ENCODE results near the gene ANKHD1. TPM values are rescaled to one million over a fixed set of nuclear protein-coding genes. Genes with fewer than 3 reads are reported as not detected.
A peak's percentile ranks its signal among the peaks of the same experiment; 100 is the strongest.
"Not testable (repeated sequence)": the region's sequence is repeated elsewhere in the genome, so short reads cannot be mapped to it uniquely, and the experiment has no call there.

Gene ANKHD1
- total and polyA plus RNA-seq, 12 donors = 58.2 to 141 (median 99.2) TPM

DNA sequence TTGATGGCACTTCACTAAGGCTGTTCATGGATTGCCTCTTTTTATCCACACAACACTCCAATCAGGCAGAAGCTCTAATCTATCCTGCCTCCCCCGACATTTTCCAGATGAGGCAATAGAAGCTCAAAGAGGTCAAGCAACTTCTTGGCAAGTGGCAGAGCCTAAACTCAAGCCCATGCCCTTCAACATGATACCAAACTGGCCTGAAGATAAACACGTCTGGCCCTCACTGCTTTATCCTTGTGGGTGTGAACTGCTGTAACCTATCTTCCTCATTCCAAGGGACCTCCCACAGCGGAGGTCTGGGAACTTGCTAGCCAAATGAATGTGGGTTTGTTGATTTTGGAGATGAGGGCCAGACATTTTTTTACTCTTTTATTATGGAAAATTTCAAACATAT, 172.5 kb downstream of the ANKHD1 start:
- Histone ChIP-seq H3K27ac (peak overlapping the region; percentile 45 to 80 (median 58)), H3K36me3 (replicated peaks in 1 of 2) (no peaks in the 10 kb centered on the region), H3K4me1 (replicated peaks in 1 of 2) (peaks cover 5 to 44% of the 10 kb centered on the region in 2 donors), H3K4me3 (no peak overlapping the region), H3K9me3 (replicated peaks in 1 of 3) (no peaks in the 10 kb centered on the region), H3K27me3 (no peaks in the 10 kb centered on the region)
- peak; percentile 37 to 93 (median 74) for DNase-seq
- 16 to 30% (median 19%) methylated on average over 3 of the region's 3 CpGs for WGBS, 4 donors
- TF ChIP-seq CTCF (IDR thresholded peaks at IDR 0.05) (no peak), POLR2A (IDR thresholded peaks at IDR 0.05) (no peak)
- intact Hi-C loops (cut with DNase I) = loop anchor here in 1 of 2 donors (5.0 kb wide), 1 partner anchor 68 kb away; no protein-coding TSS in a partner anchor

- TF ChIP-seq CTCF (IDR thresholded peaks at IDR 0.05) (peak; percentile 40 to 77 (median 67)), POLR2A (IDR thresholded peaks at IDR 0.05) (no peak)
- WGBS, 4 donors = 77 to 80% (median 79%) methylated on average over 8 of the region's 8 CpGs
- Histone ChIP-seq H3K9me3 (replicated peaks in 1 of 3) (no peaks in the 10 kb centered on the region), H3K27ac (peak overlapping the region in 1 of 5 donors; percentile 80), H3K4me1 (replicated peaks in 1 of 2) (peaks cover 5 to 34% of the 10 kb centered on the region in 2 donors), H3K36me3 (replicated peaks in 1 of 2) (no peaks in the 10 kb centered on the region), H3K4me3 (no peak overlapping the region), H3K27me3 (no peaks in the 10 kb centered on the region)
- DNase-seq = peak; percentile 67 to 87 (median 79)
- intact Hi-C loops (cut with DNase I) = loop anchor here in 1 of 2 donors (5.0 kb wide), 1 partner anchor 57 kb away; the partner anchor contains the start of gene CD14
These were observed 173.7 kb downstream of the ANKHD1 start for GRCh38 chr5:140575309-140575708.

DNA sequence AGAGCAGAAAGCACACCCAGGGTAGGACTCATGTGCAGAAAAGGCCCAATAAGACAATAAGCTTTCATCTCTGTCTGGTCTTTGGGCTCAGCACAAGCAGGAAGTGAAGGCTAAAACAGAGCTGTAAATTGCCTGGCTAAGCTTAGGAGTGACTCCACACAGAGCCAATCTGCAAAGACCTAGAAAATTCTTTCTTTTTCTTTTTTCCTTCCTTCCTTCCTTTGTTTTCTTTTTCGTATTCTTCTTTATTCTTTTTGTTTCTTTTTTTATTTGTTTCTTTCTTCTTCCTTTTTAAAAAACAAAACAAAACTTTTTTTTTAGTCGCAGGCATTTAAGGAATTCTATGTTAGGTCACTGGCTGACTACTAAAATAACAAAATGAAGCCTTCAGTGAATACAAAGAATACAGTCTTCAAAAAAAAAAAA, 175.2 kb downstream of the ANKHD1 start:
- 55 to 66% (median 58%) methylated on average over 2 of the region's 2 CpGs for WGBS, 4 donors
- Histone ChIP-seq H3K9me3 (replicated peaks in 1 of 3) (no peaks in the 10 kb centered on the region), H3K27ac (peak overlapping the region in 4 of 5 donors; percentile 27 to 60 (median 38)), H3K27me3 (no peaks in the 10 kb centered on the region), H3K4me1 (replicated peaks in 1 of 2) (peaks cover 5 to 30% of the 10 kb centered on the region in 2 donors), H3K36me3 (replicated peaks in 1 of 2) (no peaks in the 10 kb centered on the region), H3K4me3 (no peak overlapping the region)
- peak in 2 of 7 donors; percentile 13 to 33 for DNase-seq
- TF ChIP-seq CTCF (IDR thresholded peaks at IDR 0.05) (no peak), POLR2A (IDR thresholded peaks at IDR 0.05) (no peak)
- intact Hi-C loops (cut with DNase I) = loop anchor here in 1 of 2 donors (5.0 kb wide), 1 partner anchor 56 kb away; the partner anchor contains the start of gene CD14

DNA sequence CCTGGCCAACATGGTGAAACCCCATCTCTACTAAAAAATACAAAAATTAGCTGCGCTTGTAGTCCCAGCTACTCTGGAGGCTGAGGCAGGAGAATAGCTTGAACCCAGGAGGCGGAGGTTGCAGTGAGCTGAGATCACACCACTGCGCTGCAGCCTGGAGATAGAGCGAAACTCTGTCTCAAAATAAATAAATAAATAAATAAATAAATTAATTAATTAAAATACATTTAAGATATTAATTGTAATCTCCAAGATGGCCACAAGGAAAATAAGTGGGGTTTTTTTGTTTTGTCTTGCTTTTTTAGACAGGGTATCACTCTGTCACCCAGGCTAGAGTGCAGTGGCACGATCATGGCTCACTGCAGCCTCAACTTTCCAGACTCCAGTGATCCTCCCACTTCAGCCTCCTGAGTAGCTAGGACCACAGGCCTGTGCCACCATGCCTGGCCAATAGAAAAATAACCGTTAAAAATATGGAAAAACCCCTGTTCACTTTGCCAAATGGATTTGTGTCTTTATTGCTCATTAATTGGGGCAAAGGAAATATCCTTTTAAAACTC, 177.6 kb downstream of the ANKHD1 start:
- not testable (repeated sequence) for H3K27me3 ChIP-seq; H3K36me3 ChIP-seq (replicated peaks in 1 of 2); H3K4me3 ChIP-seq; H3K27ac ChIP-seq; H3K9me3 ChIP-seq (replicated peaks in 1 of 3)
- 90 to 93% (median 92%) methylated on average over 6 of the region's 6 CpGs for WGBS, 4 donors
- peak in 1 of 7 donors; percentile 10 for DNase-seq
- H3K4me1 ChIP-seq (replicated peaks in 1 of 2) = peaks cover 0 to 21% of the 10 kb centered on the region in 2 donors
- intact Hi-C loops (cut with DNase I) = loop anchor here in 1 of 2 donors (5.0 kb wide), 1 partner anchor 53 kb away; the partner anchor contains the start of gene CD14
